OCI-LY1 (cell line): ENCODE results near the gene COL8A1.

Experiments
- H2AFZ ChIP-seq: fragments of 200-600 bp; sonication (generic), shearing (Covaris generic); 2 replicates; pipeline ENCODE4 v1.6.0; 2014; ENCODE audit warnings: antibody characterized with exemption, mild to moderate bottlenecking, low read length
- H3F3A ChIP-seq: fragments of 200-600 bp; sonication (generic), shearing (Covaris generic); 2 replicates; pipeline ENCODE4 v1.6.0; 2014; ENCODE audit warnings: mild to moderate bottlenecking, antibody characterized with exemption, low read length, moderate library complexity; ENCODE audit not compliant: insufficient read depth
- H3K27ac ChIP-seq: fragments of 200-600 bp; sonication (generic); 2 replicates; pipeline ENCODE4 v1.5.1; 2014; ENCODE audit warnings: low read length, mixed run types, mild to moderate bottlenecking, low read depth; ENCODE audit not compliant: poor library complexity, severe bottlenecking
- H3K27me3 ChIP-seq: fragments of 200-600 bp; sonication (generic); 2 replicates; pipeline ENCODE4 v1.6.0; 2014; ENCODE audit warnings: antibody characterized with exemption, mild to moderate bottlenecking, low read length, moderate library complexity; ENCODE audit not compliant: insufficient read depth
- H3K36me3 ChIP-seq: fragments of 200-600 bp; sonication (generic); 2 replicates; pipeline ENCODE4 v1.6.1; 2014; ENCODE audit warnings: mild to moderate bottlenecking, antibody characterized with exemption, low read length, moderate library complexity, mixed read lengths; ENCODE audit not compliant: insufficient read depth
- H3K4me1 ChIP-seq: fragments of 200-600 bp; sonication (generic); 2 replicates; pipeline ENCODE4 v1.5.1; 2014; ENCODE audit warnings: mild to moderate bottlenecking, low read length, moderate library complexity; ENCODE audit not compliant: insufficient read depth, severe bottlenecking
- H3K4me2 ChIP-seq: fragments of 200-600 bp; sonication (generic), shearing (Covaris generic); 2 replicates; pipeline ENCODE4 v1.6.1; 2014; ENCODE audit warnings: low read length
- H3K4me3 ChIP-seq: fragments of 200-600 bp; sonication (generic); 2 replicates; pipeline ENCODE4 v1.5.1; 2014; ENCODE audit warnings: low read length, low read depth, mild to moderate bottlenecking, mixed read lengths; ENCODE audit not compliant: poor library complexity, severe bottlenecking
- H3K79me2 ChIP-seq: fragments of 200-600 bp; shearing (Covaris generic); 2 replicates; pipeline ENCODE4 v1.6.1; 2016; ENCODE audit warnings: mixed run types, low read length, mixed read lengths; ENCODE audit not compliant: insufficient read depth
- H3K9ac ChIP-seq: fragments of 200-600 bp; sonication (generic), shearing (Covaris generic); 2 replicates; pipeline ENCODE4 v1.6.1; 2014; ENCODE audit warnings: mild to moderate bottlenecking, low read length, mixed read lengths
- H3K9me2 ChIP-seq: fragments of 200-600 bp; sonication (generic), shearing (Covaris generic); 2 replicates; pipeline ENCODE4 v1.6.1; 2014; ENCODE audit warnings: low read depth, mild to moderate bottlenecking, low read length, mixed read lengths
- H3K9me3 ChIP-seq: fragments of 200-600 bp; shearing (Covaris generic); 2 replicates; pipeline ENCODE4 v1.6.1; 2014; ENCODE audit warnings: low read length, mixed read lengths
- H4K20me1 ChIP-seq: fragments of 200-600 bp; sonication (generic), shearing (Covaris generic); 2 replicates; pipeline ENCODE4 v1.6.0; 2016; ENCODE audit warnings: mild to moderate bottlenecking, low read length; ENCODE audit not compliant: insufficient read depth
- CTCF ChIP-seq: fragments of 200-600 bp; sonication (generic), shearing (Covaris generic); IDR thresholded peaks from 2 replicates; pipeline ENCODE4 v1.5.1; 2017; ENCODE audit warnings: mild to moderate bottlenecking, antibody characterized with exemption, low read length, moderate library complexity, mixed read lengths
- EZH2 ChIP-seq: fragments of 200-600 bp; sonication (generic), shearing (Covaris generic); IDR thresholded peaks from 2 replicates; pipeline ENCODE4 v1.8.0; 2017; ENCODE audit warnings: borderline replicate concordance, mixed run types, mild to moderate bottlenecking, antibody characterized with exemption, low read length, moderate library complexity, mixed read lengths

The COL8A1 gene

GRCh38 chr3:99764377-99764776, 126.0 kb downstream of the COL8A1 start:
- no peak overlapping the region for H3K27ac ChIP-seq

GRCh38 chr3:99765042-99765942, 126.9 kb downstream of the COL8A1 start:
- Histone ChIP-seq H3K27ac (no peak overlapping the region), H3K27me3 (no peaks in the 10 kb centered on the region), H3K9me2 (no peaks in the 10 kb centered on the region), H3K79me2 (no peaks in the 10 kb centered on the region), H4K20me1 (no peaks in the 10 kb centered on the region), H3F3A (no peaks in the 10 kb centered on the region), H3K9me3 (no peaks in the 10 kb centered on the region), H2AFZ (no peak overlapping the region), H3K4me2 (no peak overlapping the region), H3K9ac (no peak overlapping the region), H3K36me3 (no peaks in the 10 kb centered on the region), H3K4me3 (no peak overlapping the region), H3K4me1 (no peaks in the 10 kb centered on the region)
- TF ChIP-seq CTCF (no peak), EZH2 (no peak)

More at GRCh38 chr3:99764377-99764776, 126.0 kb downstream of the COL8A1 start:
- H3K9me3 ChIP-seq: no peaks in the 10 kb centered on the region
- no peak overlapping the region for H3K4me2 ChIP-seq
- no peaks in the 10 kb centered on the region for H3F3A ChIP-seq
- H2AFZ ChIP-seq: no peak overlapping the region
- no peaks in the 10 kb centered on the region for H4K20me1 ChIP-seq
- TF ChIP-seq CTCF (no peak), EZH2 (no peak)
- H3K4me3 ChIP-seq: no peak overlapping the region
- no peaks in the 10 kb centered on the region for H3K36me3 ChIP-seq
- no peak overlapping the region for H3K9ac ChIP-seq
- H3K4me1 ChIP-seq: no peaks in the 10 kb centered on the region
- no peaks in the 10 kb centered on the region for H3K9me2 ChIP-seq
- H3K27me3 ChIP-seq: no peaks in the 10 kb centered on the region
- H3K79me2 ChIP-seq: no peaks in the 10 kb centered on the region

DNA sequence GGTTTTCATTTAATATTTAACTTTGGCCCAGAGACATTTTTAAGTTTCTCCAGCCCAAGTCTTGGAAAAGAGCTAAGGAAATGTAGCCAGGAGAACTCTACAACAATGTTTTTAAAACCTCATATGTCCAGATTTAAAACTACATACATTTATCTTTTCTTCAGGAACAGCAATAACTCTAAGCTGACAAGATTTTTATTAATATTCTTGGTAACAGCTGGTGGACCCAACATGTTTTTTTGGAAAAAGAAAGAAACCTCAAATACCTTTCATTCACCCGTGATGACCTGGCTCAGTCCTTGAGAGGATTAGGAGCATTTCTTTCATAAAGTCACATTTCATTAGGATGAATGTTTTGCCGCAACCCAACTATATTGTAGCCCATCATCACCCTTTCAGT, 128.9 kb downstream of the COL8A1 start:
- no peak overlapping the region for H3K4me2 ChIP-seq
- no peaks in the 10 kb centered on the region for H3K4me1 ChIP-seq
- no peak overlapping the region for H3K27ac ChIP-seq
- no peaks in the 10 kb centered on the region for H3K9me2 ChIP-seq
- no peaks in the 10 kb centered on the region for H4K20me1 ChIP-seq
- H3K79me2 ChIP-seq: no peaks in the 10 kb centered on the region
- no peak overlapping the region for H3K4me3 ChIP-seq
- no peaks in the 10 kb centered on the region for H3K36me3 ChIP-seq
- TF ChIP-seq EZH2: no peak
- TF ChIP-seq CTCF: no peak
- H2AFZ ChIP-seq: no peak overlapping the region
- H3K9me3 ChIP-seq: no peaks in the 10 kb centered on the region
- no peaks in the 10 kb centered on the region for H3K27me3 ChIP-seq
- no peaks in the 10 kb centered on the region for H3F3A ChIP-seq
- no peak overlapping the region for H3K9ac ChIP-seq
